Measurements from ENCODE around the gene ITFG1. TPM values are rescaled to one million over a fixed set of nuclear protein-coding genes. Genes with fewer than 3 reads are reported as not detected.

ITFG1 gene
- total and polyA plus RNA-seq, 2 of the 13 experiments (the other 11 are each of a cell fraction or from before 2014, with no cell fraction given), result 74.5 to 150 TPM

- Histone ChIP-seq H3K36me3 (replicated peaks in 1 of 2; ENCODE audit: control insufficient read depth in 1 of 2, insufficient read depth in 2 of 2, low read length in 2 of 2) (peaks cover 0 to 2% of the 10 kb centered on the region in 2 experiments; a peak in 3 of 5 replicates), H3K27me3 (ENCODE audit: control insufficient read depth in 1 of 2, insufficient read depth in 2 of 2, low read length in 2 of 2) (no peaks in the 10 kb centered on the region), H3K9ac (ENCODE audit: insufficient read depth, low read depth, low read length) (no peak overlapping the region), H3K27ac (ENCODE audit: extremely low read length, insufficient read depth, low read length) (no peak overlapping the region), H3K4me1 (ENCODE audit: insufficient read depth, low read length) (no peaks in the 10 kb centered on the region), H4K20me1 (ENCODE audit: insufficient read depth, low read length) (no peaks in the 10 kb centered on the region), H3K4me2 (ENCODE audit: low read depth, low read length) (no peak overlapping the region), H3K79me2 (ENCODE audit: insufficient read depth, low read length) (no peaks in the 10 kb centered on the region), H2AFZ (ENCODE audit: low read length) (no peak overlapping the region), H3K9me3 (ENCODE audit: low read length) (no peaks in the 10 kb centered on the region), H3K4me3 (replicated peaks in 1 of 3; ENCODE audit: insufficient read depth in 1 of 3, low read depth in 2 of 3, low read length in 3 of 3) (no peak overlapping the region)
- ChIA-PET POLR2A (no interaction called here), CTCF (ENCODE audit: low intra/inter-chr PET ratio, low total read pairs) (no interaction called here)
- FAIRE-seq (no peak), DNase-seq (ENCODE audit: low spot score) (no peak), ATAC-seq (no peak)
- no TSS peak for BruUV-seq (replicated peaks)
- intact Hi-C loops (cut with micrococcal nuclease; ENCODE audit: unreplicated experiment), result no loop called here
- in situ Hi-C loops (cut with HindIII; ENCODE audit: extremely low pct_ligation_motif_present, low pct_unique_long_range_greater_than_20kb), result no loop called here
- 99% methylated on average over 7 of the region's 7 CpGs for WGBS (ENCODE audit: low lambda C conversion rate)
- TF ChIP-seq ZNF770 (CRISPR knock-in tag; IDR thresholded peaks at IDR 0.05), result peak; percentile 51; the same call in 1 of the 2 replicates
- no peak for TF ChIP-seq SCMH1 (CRISPR knock-in tag; IDR thresholded peaks at IDR 0.05; ENCODE audit: borderline replicate concordance)
Measured at GRCh38 chr16:47228241-47228640, 232.6 kb downstream of the ITFG1 start.

- WGBS (ENCODE audit: low lambda C conversion rate), result 73% methylated on average over 2 of the region's 2 CpGs
- no peak for ATAC-seq
- POLR2A ChIA-PET, result no interaction called here
Measured at GRCh38 chr16:47213761-47214440, 247.0 kb downstream of the ITFG1 start.

More at GRCh38 chr16:47213761-47214440, 247.0 kb downstream of the ITFG1 start:
- no peak overlapping the region for H2AFZ ChIP-seq (ENCODE audit: low read length)
- no peaks in the 10 kb centered on the region for H3K79me2 ChIP-seq (ENCODE audit: insufficient read depth, low read length)
- CTCF ChIA-PET (ENCODE audit: low intra/inter-chr PET ratio, low total read pairs), result no interaction called here
- in situ Hi-C loops (cut with HindIII; ENCODE audit: extremely low pct_ligation_motif_present, low pct_unique_long_range_greater_than_20kb), result no loop called here
- BruUV-seq (replicated peaks), result no TSS peak
- no peak overlapping the region for H3K4me3 ChIP-seq (replicated peaks in 1 of 3; ENCODE audit: insufficient read depth in 1 of 3, low read depth in 2 of 3, low read length in 3 of 3)
- FAIRE-seq, result no peak
- no peaks in the 10 kb centered on the region for H3K9me3 ChIP-seq (ENCODE audit: low read length)
- no peaks in the 10 kb centered on the region; a peak in 1 of 5 replicates for H3K27me3 ChIP-seq (ENCODE audit: control insufficient read depth in 1 of 2, insufficient read depth in 2 of 2, low read length in 2 of 2)
- DNase-seq (ENCODE audit: low spot score), result no peak
- H4K20me1 ChIP-seq (ENCODE audit: insufficient read depth, low read length), result no peaks in the 10 kb centered on the region
- intact Hi-C loops (cut with micrococcal nuclease; ENCODE audit: unreplicated experiment), result no loop called here
- no peaks in the 10 kb centered on the region for H3K4me1 ChIP-seq (ENCODE audit: insufficient read depth, low read length)
- TF ChIP-seq SKI (IDR thresholded peaks at IDR 0.05; ENCODE audit: partially characterized antibody), result no peak
- H3K27ac ChIP-seq (ENCODE audit: extremely low read length, insufficient read depth, low read length), result no peak overlapping the region
- peaks cover 0 to 3% of the 10 kb centered on the region in 2 experiments; a peak in 2 of 5 replicates for H3K36me3 ChIP-seq (replicated peaks in 1 of 2; ENCODE audit: control insufficient read depth in 1 of 2, insufficient read depth in 2 of 2, low read length in 2 of 2)
- H3K4me2 ChIP-seq (ENCODE audit: low read depth, low read length), result no peak overlapping the region
- H3K9ac ChIP-seq (ENCODE audit: insufficient read depth, low read depth, low read length), result no peak overlapping the region

Measured in HepG2 (cell line).